Neural cell (in vitro differentiated cells): ENCODE results near the gene C4BPB. TPM values are rescaled to one million over a fixed set of nuclear protein-coding genes. Genes with fewer than 3 reads are reported as not detected.

Experiments
- H2AFZ ChIP-seq: fragments of 200-600, 300-800 bp; sonication (generic), shearing (Covaris generic); 2 replicates; pipeline ENCODE4 v1.6.0; 2014; ENCODE audit warnings: low read depth, mild to moderate bottlenecking, antibody characterized with exemption, low read length, moderate library complexity
- H3F3A ChIP-seq: fragments of 200-600 bp; shearing (Covaris generic); 2 replicates; pipeline ENCODE4 v1.6.1; 2016; ENCODE audit warnings: mild to moderate bottlenecking, moderate library complexity, mixed read lengths, antibody characterized with exemption, low read length; ENCODE audit not compliant: insufficient read depth, poor library complexity, severe bottlenecking
- H3K27ac ChIP-seq: fragments of 200-600, 300-800 bp; sonication (generic), shearing (Covaris generic); 2 replicates; pipeline ENCODE4 v1.5.1; 2014; ENCODE audit warnings: mild to moderate bottlenecking, low read length, moderate library complexity
- H3K27me3 ChIP-seq: fragments of 300-800, 200-600 bp; sonication (generic), shearing (Covaris generic); 2 replicates; pipeline ENCODE4 v1.6.0; 2014; ENCODE audit warnings: mild to moderate bottlenecking, low read depth, low read length, moderate library complexity; ENCODE audit not compliant: insufficient read depth
- H3K36me3 ChIP-seq: fragments of 300-800, 200-600 bp; sonication (generic), shearing (Covaris generic); 2 replicates; pipeline ENCODE4 v1.5.1; 2014; ENCODE audit warnings: mild to moderate bottlenecking, antibody characterized with exemption, low read length, moderate library complexity; ENCODE audit not compliant: insufficient read depth
- H3K4me2 ChIP-seq: fragments of 300-800, 200-600 bp; sonication (generic), shearing (Covaris generic); 2 replicates; pipeline ENCODE4 v1.6.0; 2014; ENCODE audit warnings: mild to moderate bottlenecking, low read length
- H3K4me3 ChIP-seq: fragments of 300-800, 200-600 bp; sonication (generic), shearing (Covaris generic); 2 replicates; pipeline ENCODE4 v1.5.1; 2014; ENCODE audit warnings: mild to moderate bottlenecking, low read length, moderate library complexity
- H3K79me2 ChIP-seq: fragments of 200-600 bp; shearing (Covaris generic); replicated peaks from 2 replicates; pipeline ENCODE4 v1.6.0; 2014; ENCODE audit warnings: mild to moderate bottlenecking, low read length, moderate library complexity; ENCODE audit not compliant: insufficient read depth
- H3K9ac ChIP-seq: fragments of 300-800, 200-600 bp; sonication (generic), shearing (Covaris generic); 2 replicates; pipeline ENCODE4 v1.6.1; 2016; ENCODE audit warnings: mild to moderate bottlenecking, low read length, mixed read lengths
- H3K9me2 ChIP-seq: fragments of 200-600 bp; shearing (Covaris generic); 2 replicates; pipeline ENCODE4 v1.6.1; 2016; ENCODE audit warnings: mild to moderate bottlenecking, low read length, mixed read lengths; ENCODE audit not compliant: insufficient read depth
- H3K9me3 ChIP-seq: fragments of 200-600, 300-800 bp; sonication (generic), shearing (Covaris generic); 2 replicates; pipeline ENCODE4 v1.6.1; 2016; ENCODE audit warnings: mild to moderate bottlenecking, mixed run types, low read length, moderate library complexity, mixed read lengths
- H4K20me1 ChIP-seq: fragments of 200-600 bp; shearing (Covaris generic); 2 replicates; pipeline ENCODE4 v1.6.1; 2016; ENCODE audit warnings: mild to moderate bottlenecking, mixed run types; ENCODE audit not compliant: insufficient read depth
- CTCF ChIP-seq: fragments of 450-650 bp; IDR thresholded peaks from 2 replicates; pipeline ENCODE4 v1.5.1; 2014; ENCODE audit warnings: antibody characterized with exemption, mild to moderate bottlenecking, moderate library complexity; ENCODE audit not compliant: poor library complexity, severe bottlenecking
- EP300 ChIP-seq: fragments of 450-650 bp; conservative IDR thresholded peaks from 2 replicates; pipeline ENCODE4 v1.6.1; 2014; ENCODE audit warnings: antibody characterized with exemption, mild to moderate bottlenecking, moderate library complexity; ENCODE audit not compliant: poor library complexity, severe bottlenecking
- EZH2 ChIP-seq: fragments of 200-600, 300-800 bp; shearing (Covaris generic), sonication (generic); IDR thresholded peaks from 2 replicates; pipeline ENCODE4 v1.6.1; 2014; ENCODE audit warnings: antibody characterized with exemption, low read length, borderline replicate concordance, mild to moderate bottlenecking; ENCODE audit not compliant: insufficient read depth, poor library complexity, severe bottlenecking
- MXI1 ChIP-seq: fragments of 450-650 bp; conservative IDR thresholded peaks from 2 replicates; pipeline ENCODE4 v1.6.1; 2014; ENCODE audit warnings: antibody characterized with exemption, mild to moderate bottlenecking; ENCODE audit not compliant: poor library complexity, severe bottlenecking
- POLR2AphosphoS5 ChIP-seq: IDR thresholded peaks from 2 replicates; pipeline ENCODE4 v1.6.1; 2012
- RAD21 ChIP-seq: fragments of 450-650 bp; conservative IDR thresholded peaks from 2 replicates; pipeline ENCODE4 v1.6.1; 2014; ENCODE audit warnings: antibody characterized with exemption, mild to moderate bottlenecking, moderate library complexity
- REST ChIP-seq: IDR thresholded peaks from 2 replicates; pipeline ENCODE4 v1.6.1; 2012; ENCODE audit warnings: borderline replicate concordance
- SMC3 ChIP-seq: fragments of 450-650 bp; conservative IDR thresholded peaks from 2 replicates; pipeline ENCODE4 v1.6.1; 2014; ENCODE audit warnings: antibody characterized with exemption, mild to moderate bottlenecking, moderate library complexity; ENCODE audit not compliant: poor library complexity
- TAF1 ChIP-seq: IDR thresholded peaks from 2 replicates; pipeline ENCODE4 v1.6.1; 2012; ENCODE audit warnings: low read depth
- polyA plus RNA-seq: library from polyadenylated mRNA; depleted of rRNA; stranded (reverse); fragments of >200 nt; gene quantifications from 2 replicates; pipeline ENCODE4 v1.2.3, GENCODE V29; 2014

C4BPB gene
- polyA plus RNA-seq, 1 donor from 2014 or later, result not detected

GRCh38 chr1:207067185-207067584, 21.5 kb upstream of the C4BPB start:
- no peaks in the 10 kb centered on the region for H3K36me3 ChIP-seq
- no peak overlapping the region for H3K9ac ChIP-seq
- H3K9me3 ChIP-seq, result no peaks in the 10 kb centered on the region
- no peak overlapping the region for H3K27ac ChIP-seq
- TF ChIP-seq TAF1 (no peak), CTCF (no peak), RAD21 (no peak), SMC3 (no peak), EZH2 (no peak), POLR2AphosphoS5 (no peak)
- no peaks in the 10 kb centered on the region for H3K79me2 ChIP-seq
- no peaks in the 10 kb centered on the region for H3F3A ChIP-seq
- no peaks in the 10 kb centered on the region for H4K20me1 ChIP-seq
- no peaks in the 10 kb centered on the region for H3K9me2 ChIP-seq
- no peak overlapping the region for H3K4me3 ChIP-seq
- no peak overlapping the region for H2AFZ ChIP-seq
- no peaks in the 10 kb centered on the region for H3K27me3 ChIP-seq
- H3K4me2 ChIP-seq, result no peak overlapping the region

- Histone ChIP-seq H2AFZ (no peak overlapping the region), H3K27ac (no peak overlapping the region), H3K79me2 (no peaks in the 10 kb centered on the region), H3K36me3 (no peaks in the 10 kb centered on the region), H3K4me3 (no peak overlapping the region), H4K20me1 (no peaks in the 10 kb centered on the region), H3K9ac (no peak overlapping the region), H3K9me2 (no peaks in the 10 kb centered on the region), H3K4me2 (no peak overlapping the region), H3K9me3 (no peaks in the 10 kb centered on the region), H3F3A (no peaks in the 10 kb centered on the region), H3K27me3 (no peaks in the 10 kb centered on the region)
- TF ChIP-seq EZH2 (no peak), POLR2AphosphoS5 (no peak), CTCF (no peak), TAF1 (no peak), RAD21 (no peak), REST (no peak), SMC3 (no peak), EP300 (no peak), MXI1 (no peak)
Observed at GRCh38 chr1:207067665-207068064, 21.0 kb upstream of the C4BPB start.
